Motor neuron (in vitro differentiated cells): ENCODE data around the gene PLXNB2. TPM values are rescaled to one million over a fixed set of nuclear protein-coding genes. Genes with fewer than 3 reads are reported as not detected.

Experiments
- ATAC-seq, 8 experiments: fragments of 200-7000 bp; cut with Tn5 transposase; replicated peaks in 6 of 8; 2 replicates each; pipeline ENCODE4 v1.8.0; 2021; ENCODE audit warnings: mild to moderate bottlenecking in 8 of 8, moderate library complexity in 8 of 8
- H3K27ac ChIP-seq, 2 donors: fragments of 250-450 bp; sonication (Bioruptor Pico); 2 replicates each; pipeline ENCODE4 v1.9.0; 2021; ENCODE audit warnings: antibody characterized with exemption in 2 of 2, mild to moderate bottlenecking in 2 of 2, moderate library complexity in 1 of 2
- H3K4me1 ChIP-seq, 2 donors: fragments of 250-450 bp; sonication (Bioruptor Pico); replicated peaks in 1 of 2; 2 replicates each; pipeline ENCODE4 v1.6.1; 2021; ENCODE audit warnings: antibody characterized with exemption in 2 of 2, mild to moderate bottlenecking in 2 of 2, moderate library complexity in 1 of 2
- H3K4me3 ChIP-seq, 5 donors: fragments of 250-450 bp; sonication (Bioruptor Pico); 2 replicates each; pipeline ENCODE4 v1.9.0; 2021; ENCODE audit warnings: antibody characterized with exemption in 5 of 5, mild to moderate bottlenecking in 5 of 5, moderate library complexity in 4 of 5
- WGBS, 10 experiments: fragments of 450-650 bp; shearing (Covaris generic); methylation state at CpG; one replicate each; pipeline ENCODE4 v1.0.0; 2022; 5-methylcytosine and 5-hydroxymethylcytosine counted together
- in situ Hi-C, 9 experiments: fragments of 400-800 bp; cut with MboI; loops; one replicate each; pipeline ENCODE4 v1.15.0; 2021; ENCODE audit warnings: low sequenced_read_pairs in 9 of 9, low pct_unique_long_range_greater_than_20kb in 2 of 9; ENCODE audit not compliant: unreplicated experiment in 9 of 9
- total RNA-seq, 8 experiments: library from RNA; unstranded; fragments of 300-600 nt; gene quantifications; 2 replicates each; pipeline versions ENCODE4 v1.2.3 to v1.2.4, GENCODE V29; 2022

PLXNB2 gene
- total RNA-seq, 8 experiments from 2014 or later: 36.8 to 104 (median 59.6) TPM

DNA sequence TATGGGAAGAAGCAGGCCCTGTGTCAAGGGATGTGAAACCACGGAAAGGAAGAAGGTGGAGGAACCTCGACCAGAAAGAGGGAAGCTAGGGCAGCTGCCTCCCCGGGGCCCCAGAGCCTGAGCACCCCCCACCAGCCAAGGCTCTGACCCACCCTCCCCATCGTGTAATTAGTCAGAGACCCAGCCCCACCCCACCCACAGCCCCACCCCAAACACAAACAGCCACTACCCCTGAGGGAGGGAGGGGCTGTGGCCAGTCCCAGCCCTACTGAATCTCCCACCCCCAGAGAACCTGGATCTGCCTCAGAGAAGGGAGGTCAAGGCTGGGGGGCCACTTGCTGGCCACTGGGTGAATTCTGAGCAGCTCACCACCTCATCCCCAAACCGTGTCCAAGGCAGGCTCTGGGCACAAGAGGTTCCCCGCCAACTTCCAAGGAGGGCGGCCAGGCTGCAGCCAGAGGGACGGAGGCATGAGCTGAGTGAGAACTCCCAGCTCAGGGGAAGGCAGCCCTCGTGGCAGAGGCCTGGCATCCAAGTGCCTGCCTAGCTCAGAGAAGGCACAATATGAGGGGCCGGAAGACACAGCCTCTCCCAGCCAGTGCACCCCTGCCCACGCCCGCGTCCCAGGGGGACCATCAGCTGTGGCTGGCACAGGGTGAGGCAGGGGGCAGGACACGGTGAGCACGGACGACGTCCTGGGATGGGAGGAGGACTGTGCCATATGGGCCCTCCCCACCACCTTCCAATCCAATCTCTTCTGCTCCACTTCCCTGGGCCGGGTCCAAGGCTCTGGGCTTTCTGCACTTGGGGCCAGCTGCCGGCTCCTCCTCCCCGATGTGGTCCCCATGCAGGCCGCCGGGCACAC lies 2.7 kb downstream of the PLXNB2 start:
- 23 to 90% (median 90%) methylated on average over 2 to 15 of the region's 22 CpGs; no CpG with 5 or more reads in 7 of the 10 experiments for WGBS, 10 experiments
- Histone ChIP-seq H3K27ac (no peak overlapping the region), H3K4me1 (peaks cover 76 to 77% of the 10 kb centered on the region in 2 donors), H3K4me3 (peak overlapping the region in 2 of 5 donors; percentile 74 to 82)
- ATAC-seq: peak in 3 of 8 experiments; percentile 0 to 3 (median 3)
- in situ Hi-C loops: no loop called here

DNA sequence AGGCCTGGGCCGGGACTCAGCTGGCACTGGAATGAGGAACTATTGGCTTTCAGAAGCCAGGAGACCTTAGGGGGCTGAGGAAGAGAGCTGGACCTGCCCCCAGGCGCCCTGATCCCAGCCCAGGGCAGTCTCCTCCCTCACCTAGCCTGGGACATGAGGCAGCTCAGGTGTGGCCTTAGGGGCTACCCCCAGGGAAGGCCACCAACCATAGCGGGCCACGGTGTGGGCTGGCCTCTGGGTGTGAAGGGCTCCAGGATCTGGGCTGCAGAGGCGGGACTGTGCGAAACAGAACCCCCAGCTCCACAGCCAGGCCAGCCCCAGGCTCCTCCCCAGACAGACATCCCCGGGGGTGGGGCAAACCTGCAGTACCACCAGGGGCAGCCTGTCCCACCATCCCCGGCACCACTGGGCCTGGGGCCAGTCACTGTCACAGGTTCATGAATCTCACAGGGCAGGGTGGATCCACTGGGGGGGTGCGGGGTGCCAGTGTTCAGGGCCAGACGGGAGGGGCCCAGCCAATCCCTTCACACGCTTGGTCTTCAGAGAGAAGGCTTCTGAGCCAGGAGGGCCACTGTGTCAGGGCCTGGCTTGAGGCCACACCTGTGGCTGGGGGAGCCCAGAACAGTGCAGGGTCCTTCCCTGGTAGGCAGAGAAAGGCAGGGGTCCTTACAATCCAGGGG lies 3.5 kb downstream of the PLXNB2 start:
- in situ Hi-C loops: no loop called here
- ATAC-seq: peak in 2 of 8 experiments; percentile 1 to 10
- WGBS, 10 experiments: 0 to 40% methylated on average over 1 of the region's 11 CpGs; no CpG with 5 or more reads in 8 of the 10 experiments
- no peak overlapping the region for H3K4me3 ChIP-seq
- H3K4me1 ChIP-seq: peaks cover 76 to 77% of the 10 kb centered on the region in 2 donors
- no peak overlapping the region for H3K27ac ChIP-seq

DNA sequence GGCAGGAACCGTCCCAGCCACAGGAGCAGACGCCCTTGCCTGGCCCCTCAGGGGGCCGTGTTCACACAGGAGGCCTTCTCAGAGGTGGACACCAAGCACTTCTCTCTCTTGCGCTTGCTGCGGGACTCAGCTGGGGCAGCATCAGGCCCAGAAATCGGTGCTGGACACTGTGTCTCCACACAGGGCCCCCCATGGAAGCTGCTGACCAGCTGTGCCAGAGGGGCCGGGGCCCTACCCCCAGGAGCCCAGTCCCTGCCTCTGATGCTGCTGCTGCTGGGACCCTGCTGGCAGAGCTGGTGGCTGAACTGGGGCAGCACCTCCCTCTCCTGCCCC lies 4.0 kb downstream of the PLXNB2 start:
- ATAC-seq: no peak
- 56 to 92% (median 90%) methylated on average over 2 to 5 of the region's 7 CpGs; no CpG with 5 or more reads in 7 of the 10 experiments for WGBS, 10 experiments
- in situ Hi-C loops: no loop called here
- no peak overlapping the region for H3K4me3 ChIP-seq
- H3K27ac ChIP-seq: no peak overlapping the region
- H3K4me1 ChIP-seq: peaks cover 75 to 76% of the 10 kb centered on the region in 2 donors

DNA sequence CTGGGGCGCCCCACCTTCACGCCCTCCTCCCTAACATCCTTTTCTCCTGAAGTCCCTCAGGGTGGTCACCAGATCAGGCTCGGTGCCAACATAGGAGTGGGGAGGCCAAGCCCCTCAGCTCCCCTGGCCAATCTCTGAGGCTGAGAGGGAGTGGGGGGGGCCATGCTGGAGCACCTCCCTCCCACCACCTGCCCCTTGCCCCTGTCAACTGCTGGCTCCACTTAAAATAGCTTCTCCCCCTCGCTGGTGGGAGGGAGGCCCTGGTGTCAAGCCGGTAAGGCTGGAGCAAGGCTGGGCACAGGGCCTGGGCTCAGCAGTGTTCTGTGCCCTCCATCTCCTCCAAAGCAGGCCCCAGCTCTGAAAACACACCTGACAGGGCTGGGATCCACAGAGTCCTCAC lies 4.9 kb downstream of the PLXNB2 start:
- Histone ChIP-seq H3K27ac (no peak overlapping the region), H3K4me1 (peaks cover 67 to 69% of the 10 kb centered on the region in 2 donors), H3K4me3 (no peak overlapping the region)
- 60% methylated on average over 1 of the region's 5 CpGs; no CpG with 5 or more reads in 9 of the 10 experiments for WGBS, 10 experiments
- in situ Hi-C loops: no loop called here
- ATAC-seq: no peak

DNA sequence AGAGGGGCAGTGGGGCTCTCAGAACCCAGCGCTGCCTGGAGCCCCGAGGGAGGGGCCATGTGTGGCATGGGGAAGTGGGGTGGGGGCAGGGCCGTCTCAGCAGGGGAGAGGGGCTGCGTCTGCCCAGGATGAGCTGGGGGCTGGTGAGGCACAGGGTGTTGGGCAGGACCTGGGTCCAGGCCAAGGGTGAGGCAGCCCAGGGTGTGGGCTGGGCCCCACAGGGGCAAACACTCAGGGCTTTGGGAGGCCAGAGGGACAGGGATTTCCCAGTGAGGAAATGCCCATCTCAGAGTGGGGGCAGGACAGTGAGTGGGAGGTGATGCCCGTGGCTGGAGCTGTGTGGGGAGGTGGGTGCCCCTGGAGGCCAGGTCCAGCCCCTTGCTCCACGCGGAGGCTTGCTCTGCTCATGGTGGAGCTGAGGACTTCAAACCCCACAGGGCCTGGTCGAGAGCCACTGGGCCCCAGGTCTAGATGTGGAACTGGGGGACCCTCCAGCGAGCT lies 5.4 kb downstream of the PLXNB2 start:
- 0% methylated on average over 1 of the region's 9 CpGs; no CpG with 5 or more reads in 9 of the 10 experiments for WGBS, 10 experiments
- in situ Hi-C loops: no loop called here
- H3K27ac ChIP-seq: no peak overlapping the region
- ATAC-seq: peak in 3 of 8 experiments; percentile 2 to 3 (median 3)
- no peak overlapping the region for H3K4me3 ChIP-seq
- H3K4me1 ChIP-seq: peaks cover 67 to 69% of the 10 kb centered on the region in 2 donors

DNA sequence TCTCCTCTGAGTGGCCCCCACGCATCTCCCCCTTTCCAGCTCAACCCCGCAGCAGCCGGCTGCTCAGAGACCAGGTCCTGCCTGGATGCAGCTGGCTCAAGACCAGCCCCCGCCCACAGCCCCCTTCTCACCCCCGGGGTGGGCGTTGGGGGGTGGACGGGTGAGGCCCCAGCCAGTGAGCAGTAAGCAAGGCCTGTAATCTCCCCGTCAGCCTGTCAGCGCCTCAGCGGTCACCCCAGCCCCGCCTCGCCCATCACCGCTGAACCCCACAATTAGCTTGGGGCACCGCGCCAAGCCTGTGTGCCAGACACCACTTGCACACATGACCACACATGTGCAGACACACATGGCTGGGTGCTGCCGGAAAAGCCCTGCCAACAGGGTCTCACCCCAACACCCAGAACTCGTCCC lies 5.9 kb downstream of the PLXNB2 start:
- Histone ChIP-seq H3K27ac (peak overlapping the region in 1 of 2 donors; percentile 24), H3K4me1 (peaks cover 67 to 69% of the 10 kb centered on the region in 2 donors), H3K4me3 (no peak overlapping the region)
- peak in 5 of 8 experiments; percentile 12 to 39 (median 16) for ATAC-seq
- 90 to 100% methylated on average over 2 of the region's 17 CpGs; no CpG with 5 or more reads in 8 of the 10 experiments for WGBS, 10 experiments
- in situ Hi-C loops: no loop called here

DNA sequence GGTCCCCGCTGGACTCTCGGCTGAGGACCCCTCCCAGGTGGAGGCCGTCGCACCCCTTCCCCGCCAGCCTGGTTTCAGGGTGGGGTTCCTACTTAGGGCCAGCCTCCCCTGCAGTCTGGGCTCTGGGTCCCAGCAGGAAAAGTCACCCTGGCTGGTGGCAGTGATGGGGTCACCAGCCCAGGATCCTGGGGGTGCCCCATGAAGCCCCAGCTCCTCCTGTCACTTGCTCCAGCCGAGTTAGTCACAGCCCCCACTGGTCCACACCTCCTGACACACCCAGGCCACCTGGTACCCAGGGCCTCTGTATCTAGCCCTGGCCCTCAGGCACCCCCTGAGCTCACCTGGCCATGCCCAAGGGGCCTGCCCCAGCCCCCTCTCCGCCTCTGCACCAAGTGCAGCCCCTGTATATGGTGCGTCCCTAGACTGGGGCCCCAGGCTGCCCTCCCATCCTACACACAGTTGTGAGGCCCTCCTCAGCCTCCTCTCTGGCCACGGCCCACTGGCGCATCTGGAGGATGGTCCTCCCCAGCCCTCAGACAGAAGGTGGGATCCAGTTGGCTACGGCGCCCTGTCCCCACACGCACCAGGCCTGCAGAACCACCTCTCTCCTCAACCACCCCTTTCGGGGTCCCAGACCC lies 6.7 kb downstream of the PLXNB2 start:
- in situ Hi-C loops: no loop called here
- WGBS, 10 experiments: 100% methylated on average over 1 of the region's 14 CpGs; no CpG with 5 or more reads in 9 of the 10 experiments
- H3K4me1 ChIP-seq: peaks cover 66 to 69% of the 10 kb centered on the region in 2 donors
- peak overlapping the region in 1 of 2 donors; percentile 26 for H3K27ac ChIP-seq
- peak overlapping the region in 2 of 5 donors; percentile 7 to 24 for H3K4me3 ChIP-seq
- peak in 3 of 8 experiments; percentile 0 to 6 (median 0) for ATAC-seq

DNA sequence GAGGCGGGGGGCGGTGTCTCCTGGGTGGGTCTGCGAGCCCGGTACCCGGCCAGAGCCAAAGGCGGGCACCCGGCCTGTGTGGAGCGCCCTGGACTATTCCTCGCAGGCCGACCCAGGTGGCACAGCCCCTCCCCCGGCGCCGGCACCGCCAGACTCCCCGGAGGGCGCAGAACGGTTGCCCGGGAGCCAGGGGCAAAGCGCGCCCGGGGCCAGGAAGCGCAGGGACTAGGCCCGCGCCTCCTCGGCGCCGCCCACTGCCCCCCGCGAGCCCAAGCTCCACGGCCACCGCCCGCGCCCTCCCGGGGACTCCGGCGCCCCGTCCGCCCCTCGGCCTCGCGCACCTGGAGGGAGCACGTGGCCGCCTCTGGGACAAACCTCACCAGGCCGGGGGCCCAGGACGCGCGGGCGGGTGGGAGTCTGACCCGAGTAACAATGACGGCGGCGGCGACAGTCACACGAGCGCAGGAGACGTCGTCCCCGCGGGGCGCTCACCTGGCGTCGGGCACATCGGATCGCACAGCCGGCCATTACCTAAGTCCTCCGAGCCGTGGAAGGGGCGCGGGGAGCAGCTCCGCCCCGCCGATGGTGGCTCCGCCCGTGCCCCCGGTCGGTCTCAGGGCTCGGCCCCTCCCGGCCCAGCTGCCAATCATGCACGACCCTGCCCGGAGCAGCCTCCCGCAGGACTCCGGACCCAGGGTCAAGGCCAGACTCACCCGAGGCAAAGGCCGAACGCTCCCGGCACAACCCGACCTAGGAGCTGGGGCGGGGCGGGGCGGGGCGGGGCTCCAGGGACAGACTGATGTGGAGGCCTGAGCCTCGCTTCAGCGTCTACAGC lies 7.4 kb downstream of the PLXNB2 start:
- Histone ChIP-seq H3K4me3 (peak overlapping the region; percentile 3 to 27 (median 24)), H3K27ac (peak overlapping the region in 1 of 2 donors; percentile 26), H3K4me1 (peaks cover 59 to 61% of the 10 kb centered on the region in 2 donors)
- 0 to 20% methylated on average over 1 of the region's 93 CpGs; no CpG with 5 or more reads in 8 of the 10 experiments for WGBS, 10 experiments
- in situ Hi-C loops: no loop called here
- ATAC-seq: peak in 7 of 8 experiments; percentile 6 to 38 (median 22)

DNA sequence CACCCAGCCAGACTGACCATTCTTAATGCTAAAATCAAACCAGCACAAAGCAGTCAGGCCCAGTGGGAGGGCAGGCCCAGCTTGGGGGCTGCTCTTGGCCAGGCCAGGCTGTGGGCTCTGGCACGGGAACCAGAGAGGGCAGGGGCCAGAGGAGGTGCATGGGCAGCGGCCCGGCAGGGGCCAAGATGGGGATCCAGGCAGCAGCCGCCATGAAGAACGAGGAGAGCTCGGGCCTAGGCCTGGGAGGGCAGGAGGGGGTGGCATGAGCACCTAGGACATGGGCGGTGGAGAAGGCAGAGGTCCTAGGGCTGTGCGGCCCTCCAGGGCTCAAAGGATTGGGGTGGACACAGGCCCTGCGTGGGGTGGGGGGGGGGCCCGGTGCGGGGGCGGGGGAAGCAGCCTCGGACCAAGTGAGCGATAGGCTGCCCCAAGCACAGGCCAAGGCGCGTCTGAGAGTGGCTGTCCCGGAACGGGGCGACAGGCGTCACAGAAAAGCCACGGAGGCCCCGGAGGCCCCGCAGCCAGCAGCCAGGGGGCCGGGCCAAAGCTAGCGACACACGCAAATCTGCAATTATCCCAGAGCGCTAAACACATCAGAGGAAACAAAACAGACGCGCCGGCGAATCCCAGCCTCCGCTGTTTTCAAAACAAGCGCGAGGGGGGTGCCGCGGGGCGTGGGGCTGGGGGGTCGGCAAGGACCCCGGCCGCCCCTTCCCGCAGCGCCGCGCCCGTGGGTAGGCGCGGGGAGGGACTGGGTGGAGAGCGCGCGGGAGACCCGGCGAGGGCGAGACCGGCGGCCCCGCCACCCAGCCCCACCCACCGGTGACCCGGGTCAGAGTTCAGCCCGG lies 8.3 kb downstream of the PLXNB2 start:
- Histone ChIP-seq H3K27ac (peak overlapping the region in 1 of 2 donors; percentile 42), H3K4me1 (peaks cover 51 to 55% of the 10 kb centered on the region in 2 donors), H3K4me3 (peak overlapping the region; percentile 3 to 27 (median 24))
- 100% methylated on average over 1 of the region's 59 CpGs; no CpG with 5 or more reads in 9 of the 10 experiments for WGBS, 10 experiments
- ATAC-seq: peak in 7 of 8 experiments; percentile 2 to 38 (median 29)
- in situ Hi-C loops: no loop called here

DNA sequence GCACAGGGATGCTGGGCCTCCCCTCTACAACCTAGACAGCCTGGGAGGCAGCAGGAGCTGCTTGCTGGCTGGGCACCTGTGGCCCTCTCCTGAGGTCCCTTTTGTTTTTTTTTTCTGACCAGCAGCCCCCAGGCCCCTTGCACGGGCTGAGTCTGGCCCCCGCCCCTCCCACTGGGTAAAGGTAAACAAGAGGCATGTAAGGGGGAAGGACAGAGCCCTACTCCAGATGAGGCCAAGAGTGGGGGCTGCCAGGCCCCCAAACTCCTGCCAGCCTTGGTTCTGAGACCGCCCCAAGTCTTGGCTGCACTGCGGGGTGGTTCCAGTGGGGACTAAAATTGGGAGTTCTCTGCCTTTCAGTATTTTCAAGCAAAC lies 9.2 kb downstream of the PLXNB2 start:
- H3K4me3 ChIP-seq: no peak overlapping the region
- in situ Hi-C loops: no loop called here
- no CpG with 5 or more reads among the region's 4 CpGs for WGBS, 10 experiments
- H3K27ac ChIP-seq: no peak overlapping the region
- ATAC-seq: no peak
- peaks cover 42 to 49% of the 10 kb centered on the region in 2 donors for H3K4me1 ChIP-seq

DNA sequence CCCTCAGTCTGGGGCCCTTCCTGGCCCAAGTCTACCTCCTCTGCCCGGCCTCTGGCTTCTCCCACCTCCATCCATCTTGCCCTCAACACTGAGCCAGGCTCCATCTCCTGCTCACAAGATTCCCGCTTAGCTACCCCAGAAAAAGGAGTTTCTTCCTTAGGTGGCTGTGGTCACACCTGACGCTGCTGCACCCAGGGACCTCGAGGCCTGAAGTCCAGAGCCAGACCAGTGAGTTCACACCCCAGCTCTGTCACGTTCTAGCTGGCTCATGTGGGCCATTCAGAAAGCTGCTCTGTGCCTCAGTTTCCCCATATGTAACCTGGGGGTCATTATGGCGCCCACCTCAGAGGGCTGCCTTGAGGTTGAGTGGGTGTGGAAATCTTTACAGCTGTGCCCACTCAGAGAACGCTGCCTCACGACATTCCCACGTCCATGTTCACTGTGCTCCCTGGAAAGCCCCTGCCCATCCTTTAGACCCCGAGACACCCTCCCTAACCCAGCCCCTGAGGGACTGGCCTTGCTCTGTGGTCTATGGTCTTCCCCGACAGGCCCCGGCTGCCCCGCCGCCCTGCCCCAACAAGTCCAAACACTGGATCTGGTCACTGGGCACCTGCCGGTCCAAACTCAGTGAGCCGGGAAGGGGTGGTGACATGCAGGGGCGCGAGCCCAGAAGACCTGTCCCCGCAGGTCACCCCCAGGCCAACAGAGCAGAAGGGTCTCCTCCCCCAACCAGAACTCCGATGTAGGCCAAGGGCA lies 9.8 kb downstream of the PLXNB2 start:
- WGBS, 10 experiments: 90 to 100% methylated on average over 1 to 5 of the region's 20 CpGs; no CpG with 5 or more reads in 8 of the 10 experiments
- no peak overlapping the region for H3K4me3 ChIP-seq
- in situ Hi-C loops: no loop called here
- no peak for ATAC-seq
- no peak overlapping the region for H3K27ac ChIP-seq
- H3K4me1 ChIP-seq: peaks cover 38 to 50% of the 10 kb centered on the region in 2 donors
